ENCODE measurements around the gene PHIP.

- TF ChIP-seq, protein P1, sequence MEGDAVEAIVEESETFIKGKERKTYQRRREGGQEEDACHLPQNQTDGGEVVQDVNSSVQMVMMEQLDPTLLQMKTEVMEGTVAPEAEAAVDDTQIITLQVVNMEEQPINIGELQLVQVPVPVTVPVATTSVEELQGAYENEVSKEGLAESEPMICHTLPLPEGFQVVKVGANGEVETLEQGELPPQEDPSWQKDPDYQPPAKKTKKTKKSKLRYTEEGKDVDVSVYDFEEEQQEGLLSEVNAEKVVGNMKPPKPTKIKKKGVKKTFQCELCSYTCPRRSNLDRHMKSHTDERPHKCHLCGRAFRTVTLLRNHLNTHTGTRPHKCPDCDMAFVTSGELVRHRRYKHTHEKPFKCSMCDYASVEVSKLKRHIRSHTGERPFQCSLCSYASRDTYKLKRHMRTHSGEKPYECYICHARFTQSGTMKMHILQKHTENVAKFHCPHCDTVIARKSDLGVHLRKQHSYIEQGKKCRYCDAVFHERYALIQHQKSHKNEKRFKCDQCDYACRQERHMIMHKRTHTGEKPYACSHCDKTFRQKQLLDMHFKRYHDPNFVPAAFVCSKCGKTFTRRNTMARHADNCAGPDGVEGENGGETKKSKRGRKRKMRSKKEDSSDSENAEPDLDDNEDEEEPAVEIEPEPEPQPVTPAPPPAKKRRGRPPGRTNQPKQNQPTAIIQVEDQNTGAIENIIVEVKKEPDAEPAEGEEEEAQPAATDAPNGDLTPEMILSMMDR (IDR thresholded peaks at IDR 0.05; ENCODE audit: low read depth, low read length): no peak
- no peak for TF ChIP-seq EZH2phosphoT487 (IDR thresholded peaks at IDR 0.05; ENCODE audit: low read depth)
Observed at GRCh38 chr6:78984225-78984950, 93.7 kb downstream of the PHIP start.

Measured in OCI-LY3 (cell line).